ENCODE data around the gene VAV3. TPM values are rescaled to one million over a fixed set of nuclear protein-coding genes. Genes with fewer than 3 reads are reported as not detected.

The VAV3 gene
- total RNA-seq, 1 donor: 0.09 TPM

DNA sequence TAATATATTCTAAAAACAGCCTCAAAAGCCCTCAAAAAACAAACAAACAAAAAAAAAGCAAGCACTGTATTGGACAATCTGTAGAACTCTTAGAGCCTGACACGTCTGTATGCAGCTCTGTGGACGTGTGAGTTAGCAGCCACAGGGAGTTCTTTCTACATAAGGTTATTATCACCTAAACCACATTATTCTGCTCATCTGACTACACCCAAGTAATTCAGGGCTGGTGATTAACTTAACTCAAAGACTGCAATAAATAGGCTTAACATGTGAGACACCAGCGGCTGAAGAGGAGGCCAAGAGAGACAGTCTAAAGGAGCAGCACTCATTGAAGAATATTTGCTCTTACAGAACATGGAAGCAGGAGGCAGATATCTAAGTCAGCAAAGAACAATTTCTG is 316.0 kb downstream of the VAV3 start:
- H3K4me3 ChIP-seq (ENCODE audit: low read depth, low read length): no peak overlapping the region
- TF ChIP-seq, protein P1, sequence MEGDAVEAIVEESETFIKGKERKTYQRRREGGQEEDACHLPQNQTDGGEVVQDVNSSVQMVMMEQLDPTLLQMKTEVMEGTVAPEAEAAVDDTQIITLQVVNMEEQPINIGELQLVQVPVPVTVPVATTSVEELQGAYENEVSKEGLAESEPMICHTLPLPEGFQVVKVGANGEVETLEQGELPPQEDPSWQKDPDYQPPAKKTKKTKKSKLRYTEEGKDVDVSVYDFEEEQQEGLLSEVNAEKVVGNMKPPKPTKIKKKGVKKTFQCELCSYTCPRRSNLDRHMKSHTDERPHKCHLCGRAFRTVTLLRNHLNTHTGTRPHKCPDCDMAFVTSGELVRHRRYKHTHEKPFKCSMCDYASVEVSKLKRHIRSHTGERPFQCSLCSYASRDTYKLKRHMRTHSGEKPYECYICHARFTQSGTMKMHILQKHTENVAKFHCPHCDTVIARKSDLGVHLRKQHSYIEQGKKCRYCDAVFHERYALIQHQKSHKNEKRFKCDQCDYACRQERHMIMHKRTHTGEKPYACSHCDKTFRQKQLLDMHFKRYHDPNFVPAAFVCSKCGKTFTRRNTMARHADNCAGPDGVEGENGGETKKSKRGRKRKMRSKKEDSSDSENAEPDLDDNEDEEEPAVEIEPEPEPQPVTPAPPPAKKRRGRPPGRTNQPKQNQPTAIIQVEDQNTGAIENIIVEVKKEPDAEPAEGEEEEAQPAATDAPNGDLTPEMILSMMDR (IDR thresholded peaks at IDR 0.05; ENCODE audit: insufficient read depth, low read length): no peak
- DNase-seq (ENCODE audit: low read depth): no peak

GRCh38 chr1:107648071-107648470 is 316.9 kb downstream of the VAV3 start:
- no peak overlapping the region for H3K4me3 ChIP-seq (ENCODE audit: low read depth, low read length)
- peak; percentile 47 for DNase-seq (ENCODE audit: low read depth)
- TF ChIP-seq, protein P1 (IDR thresholded peaks at IDR 0.05; ENCODE audit: insufficient read depth, low read length): no peak

GRCh38 chr1:107647012-107647411 is 318.0 kb downstream of the VAV3 start:
- H3K4me3 ChIP-seq (ENCODE audit: low read depth, low read length): no peak overlapping the region
- TF ChIP-seq, protein P1 (IDR thresholded peaks at IDR 0.05; ENCODE audit: insufficient read depth, low read length): no peak
- DNase-seq (ENCODE audit: low read depth): no peak

- TF ChIP-seq, protein P1 (IDR thresholded peaks at IDR 0.05; ENCODE audit: insufficient read depth, low read length): no peak
Measured at GRCh38 chr1:107643766-107644165, 321.2 kb downstream of the VAV3 start.

GRCh38 chr1:107640207-107640606 is 324.8 kb downstream of the VAV3 start:
- TF ChIP-seq, protein P1 (IDR thresholded peaks at IDR 0.05; ENCODE audit: insufficient read depth, low read length): no peak
- no peak overlapping the region for H3K4me3 ChIP-seq (ENCODE audit: low read depth, low read length)
- DNase-seq (ENCODE audit: low read depth): no peak

More at GRCh38 chr1:107643766-107644165, 321.2 kb downstream of the VAV3 start:
- H3K4me3 ChIP-seq (ENCODE audit: low read depth, low read length): no peak overlapping the region
- DNase-seq (ENCODE audit: low read depth): no peak

GRCh38 chr1:107637101-107637500 is 327.9 kb downstream of the VAV3 start:
- DNase-seq (ENCODE audit: low read depth): no peak
- no peak overlapping the region for H3K4me3 ChIP-seq (ENCODE audit: low read depth, low read length)
- TF ChIP-seq, protein P1 (IDR thresholded peaks at IDR 0.05; ENCODE audit: insufficient read depth, low read length): no peak

DNA sequence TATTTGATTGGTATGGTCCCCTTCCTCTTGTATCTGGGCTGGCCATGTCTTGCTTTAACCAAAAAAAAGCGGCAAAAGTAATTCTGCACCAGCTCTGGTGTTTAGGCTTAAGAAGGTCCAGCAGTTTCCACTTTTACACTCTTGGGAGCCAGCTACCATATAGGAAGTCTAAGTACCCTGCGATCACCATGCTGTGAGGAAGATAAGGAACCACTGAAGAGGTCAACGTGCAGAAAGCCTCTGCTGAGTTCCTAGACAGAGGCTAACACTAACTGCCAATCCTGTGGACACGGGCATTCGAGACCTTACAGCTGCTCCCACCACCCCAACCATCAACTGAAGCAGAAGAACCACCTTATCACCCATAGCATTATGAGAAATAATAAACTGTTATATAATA is 331.4 kb downstream of the VAV3 start:
- no peak for DNase-seq (ENCODE audit: low read depth)
- TF ChIP-seq, protein P1 (IDR thresholded peaks at IDR 0.05; ENCODE audit: insufficient read depth, low read length): no peak
- H3K4me3 ChIP-seq (ENCODE audit: low read depth, low read length): no peak overlapping the region
